ENCODE data around the gene THBS1. TPM values are rescaled to one million over a fixed set of nuclear protein-coding genes. Genes with fewer than 3 reads are reported as not detected.

Gene THBS1
- 100 to 1,000 TPM in 4 of 5 donors, 10 to 100 TPM in 1; 99.5 to 164 (median 132) TPM for polyA plus RNA-seq (ENCODE audit: insufficient read depth in 1 of 5, insufficient read length in 5 of 5, low replicate concordance in 1 of 5)
- long read RNA-seq, donor 1, full-length matches to known transcripts: 1 of 12 reads
- long read RNA-seq, donor 1, partial matches to known transcripts: 11 of 12 reads
- long read RNA-seq, donor 1, other reads (novel, unspliced or antisense): 0 of 12 reads
- long read RNA-seq, donor 2, full-length matches to known transcripts: 1 of 1 reads
- long read RNA-seq, donor 2, partial matches to known transcripts: 0 of 1 reads
- long read RNA-seq, donor 2, other reads (novel, unspliced or antisense): 0 of 1 reads
- long read RNA-seq, donor 3, partial matches to known transcripts: 0 of 1 reads
- long read RNA-seq, donor 3, other reads (novel, unspliced or antisense): 0 of 1 reads
- long read RNA-seq, donor 4, partial matches to known transcripts: 0 of 2 reads
- long read RNA-seq, donor 4, other reads (novel, unspliced or antisense): 0 of 2 reads
- long read RNA-seq, donor 5, partial matches to known transcripts: 0 of 2 reads
- long read RNA-seq, donor 5, other reads (novel, unspliced or antisense): 0 of 2 reads
- long read RNA-seq, donor 6, partial matches to known transcripts: 113 of 117 reads
- long read RNA-seq, donor 6, other reads (novel, unspliced or antisense): 0 of 117 reads
- long read RNA-seq, donor 7, partial matches to known transcripts: 11 of 12 reads
- long read RNA-seq, donor 7, other reads (novel, unspliced or antisense): 0 of 12 reads
- long read RNA-seq, donor 8: 0 reads

DNA sequence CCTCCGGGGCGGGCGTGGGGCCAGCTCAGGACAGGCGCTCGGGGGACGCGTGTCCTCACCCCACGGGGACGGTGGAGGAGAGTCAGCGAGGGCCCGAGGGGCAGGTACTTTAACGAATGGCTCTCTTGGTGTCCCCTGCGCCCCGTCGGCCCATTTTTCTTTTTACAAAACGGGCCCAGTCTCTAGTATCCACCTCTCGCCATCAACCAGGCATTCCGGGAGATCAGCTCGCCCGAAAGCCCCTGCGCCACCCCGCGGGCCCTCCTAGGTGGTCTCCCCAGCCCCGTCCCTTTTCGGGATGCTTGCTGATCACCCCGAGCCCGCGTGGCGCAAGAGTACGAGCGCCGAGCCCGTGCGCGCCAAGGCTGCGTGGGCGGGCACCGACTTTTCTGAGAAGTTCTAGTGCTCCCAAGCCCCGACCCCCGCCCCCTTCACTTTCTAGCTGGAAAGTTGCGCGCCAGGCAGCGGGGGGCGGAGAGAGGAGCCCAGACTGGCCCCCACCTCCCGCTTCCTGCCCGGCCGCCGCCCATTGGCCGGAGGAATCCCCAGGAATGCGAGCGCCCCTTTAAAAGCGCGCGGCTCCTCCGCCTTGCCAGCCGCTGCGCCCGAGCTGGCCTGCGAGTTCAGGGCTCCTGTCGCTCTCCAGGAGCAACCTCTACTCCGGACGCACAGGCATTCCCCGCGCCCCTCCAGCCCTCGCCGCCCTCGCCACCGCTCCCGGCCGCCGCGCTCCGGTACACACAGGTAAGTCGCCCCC is at the start of gene THBS1:
TSS of gene THBS1 (plus strand) at position 595 of the 757 bp plus-strand sequence. CDS start 779 bp downstream, outside the sequence.
- DNase-seq: peak; percentile 94

DNA sequence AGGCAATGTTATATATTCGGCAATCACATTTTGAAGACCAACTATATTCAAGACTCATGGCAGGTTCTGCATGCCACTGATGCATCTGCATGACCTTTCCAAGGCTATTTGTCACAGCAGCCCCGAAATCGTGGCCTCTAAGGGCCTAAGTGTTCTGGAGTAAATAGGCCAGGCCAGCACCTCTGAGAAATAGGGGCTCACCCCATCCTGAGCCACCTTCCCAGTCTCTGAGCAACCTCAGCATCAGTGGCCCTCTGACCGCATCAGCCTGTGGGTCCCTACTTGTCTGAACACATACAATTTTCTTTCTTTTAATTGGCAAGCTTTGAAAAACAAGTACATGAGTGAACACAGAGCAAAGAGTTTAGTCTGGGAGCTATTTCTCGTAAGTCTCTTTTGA is 45.9 kb upstream of the THBS1 start:
- no peak for DNase-seq

DNA sequence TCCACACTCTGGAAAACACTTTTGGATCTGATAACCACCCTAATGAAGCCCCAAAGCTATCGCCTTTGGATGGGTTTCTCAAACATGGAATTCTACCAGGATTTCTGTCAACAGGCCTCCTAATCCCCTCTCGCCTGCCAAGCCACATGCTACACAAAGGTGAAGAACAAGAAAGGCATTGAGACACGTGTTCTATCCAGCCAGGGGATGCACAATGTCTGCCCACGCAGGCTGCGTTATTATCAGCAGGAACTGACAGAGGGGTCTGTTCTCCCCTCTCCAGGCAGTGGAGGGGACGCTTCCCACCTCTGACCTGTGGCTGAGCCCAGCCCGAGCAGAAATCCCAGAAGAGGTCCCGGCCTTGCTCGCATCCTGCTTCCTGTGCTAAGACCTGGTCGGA is 45.4 kb upstream of the THBS1 start:
- DNase-seq: no peak

DNA sequence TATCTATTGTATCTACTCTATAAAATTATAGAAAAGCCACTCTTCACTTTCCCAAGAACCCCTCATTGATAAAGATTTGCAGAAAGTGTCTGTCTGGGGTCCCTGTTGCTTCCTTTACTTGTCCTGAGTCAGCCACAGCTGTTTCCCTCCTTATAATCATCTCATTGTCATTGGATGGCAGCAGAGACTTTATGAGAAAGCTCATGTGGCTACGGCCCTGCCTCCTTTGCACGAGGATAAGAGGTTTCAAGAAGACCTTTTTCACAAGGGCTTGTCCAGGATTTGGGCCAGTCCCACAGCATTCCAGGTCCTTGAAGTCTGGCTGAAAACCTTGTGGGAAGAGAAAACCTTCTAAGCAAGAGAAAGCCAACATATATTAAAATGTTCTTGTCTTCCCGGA is 41.9 kb upstream of the THBS1 start:
- no peak for DNase-seq

DNA sequence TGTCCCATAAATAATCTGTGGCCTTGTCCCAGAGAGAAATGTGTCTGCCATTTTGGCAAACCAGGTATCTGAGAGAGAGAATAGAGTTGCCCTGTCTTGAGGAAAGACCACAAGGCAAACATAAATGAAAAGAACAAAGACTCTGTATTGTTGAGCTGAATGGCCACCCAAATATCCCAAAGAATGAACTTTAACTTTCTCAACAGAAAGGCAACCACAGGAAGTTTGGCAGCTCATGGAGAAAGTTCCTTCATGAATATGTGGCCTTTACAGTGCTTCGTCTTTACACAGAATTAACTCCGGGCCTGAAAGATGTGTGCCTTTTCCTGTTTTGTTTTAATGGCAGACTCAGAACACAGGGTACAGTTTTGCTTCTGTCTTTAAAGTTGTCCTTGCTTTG is 41.4 kb upstream of the THBS1 start:
- no peak for DNase-seq

DNA sequence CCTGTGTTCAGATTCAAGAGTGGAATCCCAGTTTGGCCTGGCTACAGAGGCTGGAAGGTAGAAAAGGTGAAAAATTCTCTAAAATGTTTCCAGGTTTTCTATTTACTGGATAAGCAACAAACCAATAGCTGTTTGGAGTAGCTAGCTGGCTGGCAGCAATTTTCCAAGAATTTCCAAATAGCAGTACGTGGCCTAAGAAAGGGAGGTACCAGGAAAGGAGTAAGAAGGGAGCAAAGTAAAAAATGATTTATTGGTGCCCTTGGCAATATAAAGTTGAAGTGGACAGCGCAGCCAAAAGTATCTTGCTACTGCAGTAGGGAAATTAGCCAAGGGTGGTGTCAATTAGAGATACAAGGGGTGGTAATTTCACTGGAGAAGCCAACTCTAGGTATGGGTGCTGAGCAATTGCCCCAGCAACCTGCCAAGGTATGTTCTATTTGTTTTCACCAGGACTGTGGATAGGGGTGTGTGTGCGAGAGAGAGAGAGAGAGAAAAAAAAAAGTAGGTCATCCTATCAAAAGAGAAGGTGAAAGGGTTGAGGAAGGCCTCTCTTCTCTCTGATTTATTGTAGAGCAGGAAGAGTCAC is 40.8 kb upstream of the THBS1 start:
- no peak for DNase-seq

DNA sequence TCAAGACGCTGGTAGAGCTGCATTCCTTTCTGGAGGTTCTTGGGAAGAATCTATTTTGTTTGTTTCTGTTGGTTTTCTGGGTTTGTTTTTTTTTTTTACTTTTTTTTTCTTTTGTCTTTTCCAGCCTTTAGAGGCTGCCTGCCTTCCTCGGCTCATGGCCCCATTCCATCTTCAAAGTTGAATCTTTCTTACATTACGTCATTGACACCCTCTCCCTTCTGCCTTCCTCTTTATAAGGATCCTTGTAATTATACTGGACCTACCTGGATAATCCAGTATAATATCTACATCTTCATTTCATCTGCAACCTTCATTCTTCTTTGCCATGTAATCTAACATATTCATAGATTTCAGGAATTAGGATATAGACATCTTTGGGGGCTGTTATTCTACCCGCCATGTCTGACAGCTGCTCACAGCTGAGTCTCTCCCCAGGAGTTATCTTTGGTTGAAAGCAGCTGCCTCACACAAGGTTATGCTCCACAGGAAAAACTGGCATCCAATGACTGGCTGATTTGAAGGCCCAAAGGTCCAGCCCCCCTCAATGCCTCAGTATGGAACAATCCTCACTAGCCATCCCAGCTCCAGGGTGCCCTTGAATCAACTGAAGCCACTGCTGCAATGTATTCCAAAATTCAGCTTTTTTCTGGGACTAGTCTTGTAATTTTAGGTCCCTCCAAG is 38.4 kb upstream of the THBS1 start:
- no peak for DNase-seq

DNA sequence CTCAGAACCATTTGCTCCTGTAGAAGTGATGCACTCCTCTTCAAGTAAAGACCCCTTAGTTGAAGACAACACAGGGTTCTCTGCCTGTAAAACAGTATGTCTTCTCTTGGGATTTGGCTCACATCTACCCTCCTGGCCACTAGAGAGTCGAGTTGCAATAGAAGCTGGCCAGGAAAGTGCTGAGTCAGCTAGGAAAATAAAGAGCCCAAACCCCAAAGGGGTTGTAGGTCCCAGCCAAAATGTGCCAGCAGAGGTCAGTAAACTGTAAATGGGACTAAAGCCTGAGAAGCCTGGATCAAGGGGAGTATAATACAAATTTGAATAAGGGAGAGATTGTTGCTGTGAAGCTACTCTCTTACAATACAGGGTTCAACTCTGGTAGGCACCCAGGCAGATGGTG is 37.2 kb upstream of the THBS1 start:
- DNase-seq: no peak

DNA sequence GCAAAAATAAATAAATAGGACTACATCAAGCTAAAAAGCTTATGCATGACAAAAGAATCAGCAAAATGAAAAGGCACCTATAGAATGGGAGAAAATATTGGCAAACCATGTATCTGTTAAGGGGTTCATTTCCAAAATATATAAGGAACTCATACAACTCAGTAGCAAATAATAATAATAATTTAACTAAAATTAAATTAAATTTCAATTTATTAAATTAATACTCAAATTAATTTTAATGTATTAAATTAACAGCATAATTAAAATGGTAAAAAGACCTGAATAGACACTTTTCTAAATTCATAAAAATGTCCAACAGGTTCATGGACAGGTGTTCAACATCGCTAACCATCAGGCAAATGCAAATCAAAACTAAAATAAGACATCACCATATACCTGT is 34.0 kb upstream of the THBS1 start:
- no peak for DNase-seq

DNA sequence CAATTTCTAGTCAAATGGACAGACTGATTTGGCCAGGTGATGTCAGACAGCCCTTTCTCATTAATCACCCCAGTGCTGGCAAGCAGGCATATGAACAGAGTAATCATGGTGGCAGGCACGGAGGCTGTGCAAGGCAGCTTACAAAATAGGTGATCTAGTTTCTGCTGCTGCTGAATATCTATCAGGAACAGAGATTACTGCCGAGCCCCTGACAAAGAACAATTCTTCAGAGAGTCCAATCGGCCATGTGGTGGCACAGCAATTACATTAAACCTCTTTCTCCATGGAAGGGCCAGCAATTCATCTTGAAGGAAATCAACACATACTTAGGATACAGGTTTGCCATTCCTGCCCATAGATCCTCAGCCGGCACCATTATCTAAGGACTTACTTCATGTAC is 32.3 kb upstream of the THBS1 start:
- no peak for DNase-seq

DNA sequence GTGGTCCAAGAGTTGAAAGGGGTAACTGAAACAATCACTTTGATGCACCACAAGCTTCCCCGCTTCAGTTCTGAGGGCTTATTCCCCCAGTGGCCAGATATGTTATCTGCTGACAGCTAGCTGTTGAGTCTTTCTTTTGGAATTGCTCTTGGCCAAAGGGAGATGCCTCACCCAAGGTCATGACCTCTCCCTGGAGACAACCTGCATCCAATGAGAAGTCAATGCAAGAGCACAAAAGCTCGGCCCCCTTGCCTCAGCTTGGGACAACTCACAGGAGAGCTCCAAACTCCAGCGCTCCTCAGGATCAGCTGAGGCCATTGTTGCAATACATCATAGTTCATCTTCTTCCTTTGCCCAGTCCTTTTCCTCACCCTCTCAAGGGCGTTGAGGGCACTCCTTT is 31.0 kb upstream of the THBS1 start:
- no peak for DNase-seq

DNA sequence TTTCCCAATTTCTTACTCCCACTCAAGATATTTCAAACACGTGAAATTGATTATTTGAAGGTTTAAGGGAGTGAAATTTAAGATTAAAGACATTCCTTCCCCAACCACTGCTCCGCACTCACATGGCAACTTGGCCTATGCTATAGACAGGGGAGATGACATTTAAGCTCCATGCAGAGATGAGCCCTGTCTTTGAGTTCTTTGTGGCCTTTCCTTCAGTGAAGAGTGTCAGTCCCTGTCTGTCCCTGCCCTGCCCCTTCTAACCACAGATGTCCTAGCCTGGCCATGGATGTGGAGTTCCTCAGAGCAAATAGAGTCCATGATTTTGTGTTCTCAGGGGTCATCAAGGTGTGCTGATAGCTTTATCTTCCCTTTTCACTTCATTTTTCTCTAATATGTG is 29.4 kb upstream of the THBS1 start:
- no peak for DNase-seq

DNA sequence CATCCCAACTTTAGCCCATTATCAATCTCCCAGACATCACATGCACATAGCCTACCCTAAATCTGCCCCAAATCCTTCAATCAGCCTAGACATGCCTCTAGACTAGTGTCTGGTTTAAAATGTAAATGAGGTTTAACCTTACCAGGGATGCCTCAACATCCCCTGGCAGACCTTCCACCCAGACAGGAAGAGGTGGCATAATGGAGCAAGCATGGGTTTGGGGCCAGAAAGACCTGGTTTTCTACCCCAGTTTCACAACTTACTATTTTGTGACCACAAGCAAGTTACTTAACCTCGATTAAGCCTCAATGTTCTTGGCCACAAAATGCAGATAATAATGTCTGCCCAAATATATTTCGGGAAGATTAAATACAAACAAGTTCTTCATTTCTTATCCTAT is 28.3 kb upstream of the THBS1 start:
- no peak for DNase-seq

DNA sequence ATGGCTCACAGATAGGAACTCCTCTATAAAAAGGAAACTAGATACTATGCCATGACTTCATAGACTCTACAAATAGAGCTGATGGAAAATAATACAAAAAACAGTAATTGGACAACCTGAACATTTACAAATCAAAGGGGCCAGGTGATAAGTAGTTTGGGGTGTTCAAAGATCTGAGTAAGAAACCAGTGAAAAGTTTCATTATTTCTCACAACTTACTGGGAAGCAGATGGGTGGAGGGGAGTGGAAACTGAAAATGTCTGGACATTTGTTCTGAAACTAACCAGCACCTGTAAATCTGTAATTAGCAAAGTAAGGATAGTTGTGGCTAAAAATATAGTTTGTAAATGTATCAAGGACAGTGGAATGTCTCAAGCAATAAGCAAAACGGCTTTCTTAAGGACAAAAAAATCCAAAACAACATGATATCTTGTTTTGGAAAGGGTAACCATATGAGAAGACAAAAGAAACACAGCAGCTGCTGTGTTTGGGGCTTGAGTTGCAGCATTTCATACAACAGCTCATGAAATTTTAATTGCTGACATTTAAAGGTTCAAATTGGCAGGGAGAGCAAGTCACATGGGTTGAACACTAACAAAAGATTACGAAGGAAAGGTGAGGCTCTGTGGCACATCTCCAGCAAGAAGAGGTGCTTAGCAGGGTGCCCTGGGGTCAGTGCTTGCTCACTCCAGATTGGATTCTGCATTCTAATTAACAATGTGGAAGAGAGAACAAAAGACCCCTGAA is 26.8 kb upstream of the THBS1 start:
- DNase-seq: peak in 1 of 2 donors; percentile 38

DNA sequence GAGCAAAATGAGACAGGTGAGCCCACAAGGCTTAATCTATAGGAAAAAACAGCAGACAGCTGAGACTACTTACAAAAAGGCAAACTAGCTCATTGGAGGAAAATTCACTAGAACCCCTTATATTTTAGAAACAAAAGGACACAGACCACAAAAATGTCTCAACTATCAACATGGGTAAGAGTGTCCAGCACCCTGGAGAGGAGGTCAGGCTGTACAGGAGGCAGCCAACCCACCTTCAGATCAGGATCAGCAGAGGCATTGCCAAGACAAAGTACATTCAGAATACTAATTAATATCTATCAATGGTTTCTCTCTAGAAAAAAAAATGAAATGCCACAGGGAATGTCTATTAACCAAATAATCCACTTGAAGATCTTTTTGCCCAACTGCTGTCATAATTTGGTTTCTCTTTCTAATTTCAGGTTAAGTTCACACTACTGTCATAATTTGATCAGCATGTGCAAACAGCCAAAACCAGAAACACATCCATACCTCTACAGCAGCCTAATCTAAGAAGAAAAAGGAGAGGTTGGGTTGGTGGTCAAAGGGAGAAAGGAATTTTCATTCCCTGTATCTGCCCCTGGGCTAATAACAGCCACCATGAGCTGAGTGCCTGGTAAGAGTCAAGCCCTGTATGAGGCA is 26.0 kb upstream of the THBS1 start:
- no peak for DNase-seq

DNA sequence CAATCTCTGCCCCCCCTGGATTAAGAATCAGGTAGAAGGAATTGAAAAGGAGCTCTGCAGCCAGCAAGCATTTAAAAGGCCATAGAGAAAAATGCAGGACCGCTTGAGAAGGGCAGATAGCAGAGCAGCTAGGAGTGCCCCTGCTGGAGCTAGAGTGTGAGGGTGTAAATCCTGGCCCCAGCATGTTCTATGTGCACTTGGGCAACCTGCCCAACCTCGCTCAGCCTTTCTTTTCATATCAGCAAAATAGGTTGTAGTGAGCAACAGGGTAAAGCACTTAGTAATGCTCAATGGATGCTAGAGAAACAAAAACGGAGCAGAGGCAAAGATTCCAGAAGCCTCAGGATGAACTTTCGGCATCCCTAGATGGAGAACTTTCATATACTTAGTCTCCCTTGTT is 25.0 kb upstream of the THBS1 start:
- no peak for DNase-seq

DNA sequence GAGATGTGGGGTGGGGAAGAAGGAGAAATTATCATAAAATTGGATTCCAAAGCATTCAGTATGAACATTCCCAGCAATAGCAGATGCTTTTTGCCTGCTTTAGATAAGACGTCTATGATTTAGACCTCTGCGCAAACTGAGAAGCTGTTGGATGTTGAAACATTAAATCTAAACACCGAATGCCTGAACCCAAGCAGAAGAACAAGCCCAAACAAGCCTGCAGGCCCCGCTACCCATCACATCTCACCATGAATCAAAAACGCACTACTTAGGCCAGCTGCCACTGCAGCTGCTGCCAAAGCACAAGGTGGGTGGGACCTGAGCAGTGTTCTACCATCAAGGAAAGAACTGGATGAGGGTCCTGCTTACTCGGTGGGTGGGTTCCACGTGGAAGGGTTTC is 24.4 kb upstream of the THBS1 start:
- DNase-seq: peak in 1 of 2 donors; percentile 26

DNA sequence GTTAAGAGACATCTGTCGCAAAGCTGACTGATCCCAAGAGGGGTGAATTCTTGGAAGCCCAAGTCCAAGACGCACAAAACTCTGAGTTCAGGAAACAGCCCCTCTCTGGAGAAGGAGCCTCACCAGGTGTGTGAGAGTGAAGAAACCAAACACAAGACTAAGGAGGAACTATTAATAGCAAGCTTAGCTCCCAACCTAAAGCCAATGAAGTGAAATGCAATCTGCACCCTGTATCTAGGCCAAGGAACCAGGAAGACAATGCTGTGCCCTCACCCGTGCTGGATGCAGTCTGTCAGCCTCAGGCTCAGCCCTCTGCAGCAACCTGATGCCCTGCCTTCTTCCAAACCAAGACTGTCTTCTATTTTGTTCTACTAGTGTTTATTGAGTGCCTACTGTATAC is 22.5 kb upstream of the THBS1 start:
- DNase-seq: no peak

DNA sequence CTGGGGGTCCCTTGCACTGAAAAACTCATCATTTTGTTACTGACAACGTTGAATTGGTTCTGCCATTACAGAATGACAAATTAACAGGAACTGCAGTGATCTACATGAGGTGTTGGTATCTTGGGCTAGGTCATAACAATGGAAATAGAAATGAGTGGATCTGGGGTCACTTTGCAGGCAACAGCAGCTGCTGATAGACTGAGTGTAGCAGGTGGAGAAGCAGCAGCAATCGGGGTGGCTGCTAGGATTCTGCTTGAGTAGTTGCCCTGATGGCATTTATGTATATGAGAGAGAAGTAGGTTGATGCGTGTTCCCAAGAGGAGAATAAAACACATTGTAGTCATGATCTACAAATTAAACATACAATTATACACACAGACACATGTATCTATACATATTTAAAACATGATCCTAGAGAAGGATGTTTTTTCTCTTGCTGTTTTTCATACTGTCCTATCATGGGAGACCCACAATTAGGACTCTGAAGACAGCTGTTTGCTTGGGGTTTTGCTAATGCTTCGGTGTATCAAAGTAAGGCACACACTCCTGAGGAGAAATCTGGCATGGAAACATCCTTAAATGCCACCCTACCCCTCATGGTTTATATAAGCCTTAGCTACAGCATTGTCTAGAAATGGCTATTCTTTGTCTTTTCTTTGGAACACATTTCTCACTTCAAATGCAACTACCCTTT is 15.8 kb upstream of the THBS1 start:
- DNase-seq: no peak

DNA sequence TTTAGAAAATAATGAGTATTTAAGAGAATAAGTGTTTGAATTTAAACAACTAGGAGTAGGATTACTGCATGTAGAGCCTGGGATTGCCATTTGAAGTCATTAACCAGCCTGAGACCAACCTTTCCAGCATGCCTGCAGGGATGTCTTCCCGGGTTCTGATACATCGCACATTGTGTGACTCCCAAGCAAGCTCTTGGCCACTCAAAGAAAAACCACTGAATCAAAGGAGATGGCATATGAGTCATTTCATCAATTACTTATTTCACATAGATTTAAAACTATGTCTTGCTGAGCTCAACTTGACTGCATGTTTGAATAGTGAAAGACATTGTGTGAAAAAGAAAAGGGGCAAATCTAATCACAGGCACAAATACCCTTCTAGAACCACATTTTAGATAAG is 15.0 kb upstream of the THBS1 start:
- DNase-seq: no peak
